ENCODE data around the gene TAAR6.

GRCh38 chr6:132537977-132538376 lies 32.1 kb upstream of the TAAR6 start, which contains the start of gene TAAR9:
- TF ChIP-seq CTCF (IDR thresholded peaks at IDR 0.05 in 8 of 11, conservative IDR thresholded peaks at IDR 0.05 in 3 of 11) (no peak), POLR2AphosphoS5 (IDR thresholded peaks at IDR 0.05) (no peak)
